ENCODE data around the gene ZNF629. TPM values are rescaled to one million over a fixed set of nuclear protein-coding genes. Genes with fewer than 3 reads are reported as not detected.
A peak's percentile ranks its signal among the peaks of the same experiment; 100 is the strongest.

Gene ZNF629
- total and polyA plus RNA-seq, 2 of the 4 experiments (the other 2 are of a cell fraction) = 7.3 to 9.1 TPM

GRCh38 chr16:30762991-30763725 lies 23.8 kb downstream of the ZNF629 start:
- intact Hi-C loops (cut with micrococcal nuclease) (loop anchor here (5.0 kb wide), 1 partner anchor 159 kb away; the partner anchor contains the start of gene FBXL19), in situ Hi-C loops (cut with MboI; ENCODE audit: low sequenced_read_pairs) (no loop called here), dilution Hi-C loops (cut with HindIII; ENCODE audit: low sequenced_read_pairs, unreplicated experiment) (no loop called here)
- Histone ChIP-seq H4K20me1 (ENCODE audit: insufficient read depth, low read length) (peaks cover 17% of the 10 kb centered on the region), H3K14ac (replicated peaks; ENCODE audit: low read depth, low read length) (0 out of 2 replicates have a peak overlapping the region, but pooled peaks have one; percentile 94), H3K36me3 (ENCODE audit: control insufficient read depth, insufficient read depth, low read length) (peaks cover 41% of the 10 kb centered on the region), H4K5ac (ENCODE audit: low read depth, low read length) (no peak overlapping the region), H2AK9ac (replicated peaks; ENCODE audit: low read depth, low read length, poor library complexity) (peak overlapping the region; percentile 99), H3K23ac (ENCODE audit: low read depth, low read length) (peak overlapping the region; percentile 82; the same call in 1 of the 2 replicates), H3K79me1 (ENCODE audit: low read depth in 1 of 2, low read length in 2 of 2) (peaks cover 20 to 53% of the 10 kb centered on the region in 2 experiments), H2BK15ac (ENCODE audit: low read depth, low read length) (no peak overlapping the region), H2BK5ac (ENCODE audit: low read depth, low read length, poor library complexity, severe bottlenecking) (no peak overlapping the region), H3K9ac (ENCODE audit: low read depth, low read length) (peak overlapping the region; percentile 92), H3K56ac (ENCODE audit: extremely low read depth, insufficient read depth, low read length) (0 out of 2 replicates have a peak overlapping the region, but pooled peaks have one; percentile 80), H3K4me3 (ENCODE audit: insufficient read depth, low read depth, low read length) (peak overlapping the region; percentile 86), H3K4ac (ENCODE audit: low read depth, low read length) (peak overlapping the region; percentile 79; the same call in 1 of the 2 replicates), H3K27me3 (ENCODE audit: control insufficient read depth, insufficient read depth, low read length) (no peaks in the 10 kb centered on the region), H3K4me2 (ENCODE audit: low read depth, low read length) (peak overlapping the region; percentile 95), H2BK120ac (ENCODE audit: low read depth, low read length) (no peak overlapping the region), H2BK20ac (ENCODE audit: low read depth, low read length) (no peak overlapping the region), H3K27ac (ENCODE audit: insufficient read depth, low read length) (no peak overlapping the region), H2AK5ac (ENCODE audit: low read depth, low read length) (peak overlapping the region; percentile 96), H4K8ac (ENCODE audit: low read depth in 2 of 2, low read length in 2 of 2) (peak overlapping the region in 1 of 2 experiments; percentile 96; a peak in 2 of 4 replicates), H3K18ac (ENCODE audit: low read depth, low read length) (no peak overlapping the region), H2AFZ (replicated peaks; ENCODE audit: low read length, poor library complexity) (no peak overlapping the region), H3K4me1 (ENCODE audit: control insufficient read depth, insufficient read depth, low read length) (peaks cover 12% of the 10 kb centered on the region), H3K9me1 (ENCODE audit: insufficient read depth, low read length) (0 out of 2 replicates have a peak, but pooled peaks cover 4% of the 10 kb centered on the region), H3K9me3 (ENCODE audit: control insufficient read depth, insufficient read depth, low read length) (no peaks in the 10 kb centered on the region), H4K91ac (ENCODE audit: insufficient read depth, low read depth, low read length) (no peak overlapping the region)
- POLR2A ChIA-PET (ENCODE audit: unreplicated experiment) = interaction anchor here (0.6 kb wide), 1 partner anchor 12 kb away, joined by 7 read pairs; no protein-coding TSS in a partner anchor
- ATAC-seq (ENCODE audit: low read depth) (no peak), DNase-seq (no peak)
- BruUV-seq (replicated peaks) = TSS peak; percentile 80
- TF ChIP-seq BHLHE40 (IDR thresholded peaks at IDR 0.05; ENCODE audit: low read depth, low read length) (no peak), MXI1 (IDR thresholded peaks at IDR 0.05; ENCODE audit: borderline replicate concordance, low read depth, low read length) (no peak)
- WGBS, 2 experiments (ENCODE audit: extremely low coverage in 2 of 2, insufficient read length in 1 of 2) = 90% methylated on average over 5 of the region's 15 CpGs; no CpG with 5 or more reads in 1 of the 2 experiments
- CTCF ChIA-PET = no interaction called here

Data from IMR-90 (cell line).